Measurements from ENCODE around the gene OR8B2. TPM values are rescaled to one million over a fixed set of nuclear protein-coding genes. Genes with fewer than 3 reads are reported as not detected.

OR8B2 gene
- total RNA-seq, 1 experiment from 2014 or later = not detected

Other genes starting within 250 kb of the OR8B2 start
- not detected in 2 replicates for gene OR10D3, start 201.2 kb downstream of the OR8B2 start, total RNA-seq (2014; rRNA removed)
- gene OR8G1, start 143.4 kb downstream of the OR8B2 start, total RNA-seq (2014; rRNA removed) = not detected in 2 replicates
- gene OR8G5, start 128.1 kb downstream of the OR8B2 start, total RNA-seq (2014; rRNA removed) = not detected in 2 replicates
- not detected in 2 replicates for gene OR8D1, start 70.5 kb downstream of the OR8B2 start, total RNA-seq (2014; rRNA removed)
- gene OR8D2, start 64.3 kb downstream of the OR8B2 start, total RNA-seq (2014; rRNA removed) = not detected in 2 replicates
- gene OR8B3, start 14.5 kb upstream of the OR8B2 start, total RNA-seq (2014; rRNA removed) = not detected in 2 replicates
- gene OR8B4, start 40.4 kb upstream of the OR8B2 start, total RNA-seq (2014; rRNA removed) = not detected in 2 replicates
- not detected in 2 replicates for gene OR8B8, start 61.2 kb upstream of the OR8B2 start, total RNA-seq (2014; rRNA removed)
- gene OR8B12, start 159.2 kb upstream of the OR8B2 start, total RNA-seq (2014; rRNA removed) = not detected in 2 replicates
- gene OR8A1, start 185.5 kb upstream of the OR8B2 start, total RNA-seq (2014; rRNA removed) = not detected in 2 replicates
- not detected in 2 replicates for gene PANX3, start 226.9 kb upstream of the OR8B2 start, total RNA-seq (2014; rRNA removed)
- gene TBRG1, start 238.4 kb upstream of the OR8B2 start, total RNA-seq (2014; rRNA removed) = 33.7 and 35.8 TPM in 2 replicates

Measured in LHCN-M2 (cell line).